IPS DF 19.7 (cell line): Measurements from ENCODE around the gene SLC38A9.
"Not testable (repeated sequence)": the region's sequence is repeated elsewhere in the genome, so short reads cannot be mapped to it uniquely, and the experiment has no call there.

ENCODE experiments used
- DNase-seq: peaks from one replicate; pipeline ENCODE4 v3.0.0-alpha.2; 2013; ENCODE audit warnings: low read depth, low spot score

The SLC38A9 gene

GRCh38 chr5:55613112-55613868 lies 98.8 kb downstream of the SLC38A9 start:
- DNase-seq = no peak

- no peak for DNase-seq
Measured at GRCh38 chr5:55610542-55610941, 101.6 kb downstream of the SLC38A9 start.

DNA sequence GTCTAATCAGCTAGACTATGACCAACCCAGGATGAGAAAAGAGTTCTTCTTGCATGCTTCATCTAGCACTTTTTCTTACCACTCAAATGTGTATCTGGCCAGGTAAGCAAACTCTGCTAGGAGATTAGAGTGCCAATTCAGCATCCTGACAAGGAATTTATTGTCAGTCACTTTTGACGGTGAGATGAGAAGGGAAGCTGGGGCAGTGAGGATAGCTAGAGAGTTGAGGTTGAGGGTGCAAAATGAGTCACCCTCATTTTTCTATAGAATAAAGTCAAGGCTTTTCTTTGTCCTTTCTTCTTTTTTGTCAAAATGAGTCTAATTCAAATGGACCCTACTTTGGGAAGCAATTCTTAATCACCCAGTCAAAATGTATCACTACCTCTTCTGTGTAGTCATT lies 102.7 kb downstream of the SLC38A9 start:
- no peak for DNase-seq

DNA sequence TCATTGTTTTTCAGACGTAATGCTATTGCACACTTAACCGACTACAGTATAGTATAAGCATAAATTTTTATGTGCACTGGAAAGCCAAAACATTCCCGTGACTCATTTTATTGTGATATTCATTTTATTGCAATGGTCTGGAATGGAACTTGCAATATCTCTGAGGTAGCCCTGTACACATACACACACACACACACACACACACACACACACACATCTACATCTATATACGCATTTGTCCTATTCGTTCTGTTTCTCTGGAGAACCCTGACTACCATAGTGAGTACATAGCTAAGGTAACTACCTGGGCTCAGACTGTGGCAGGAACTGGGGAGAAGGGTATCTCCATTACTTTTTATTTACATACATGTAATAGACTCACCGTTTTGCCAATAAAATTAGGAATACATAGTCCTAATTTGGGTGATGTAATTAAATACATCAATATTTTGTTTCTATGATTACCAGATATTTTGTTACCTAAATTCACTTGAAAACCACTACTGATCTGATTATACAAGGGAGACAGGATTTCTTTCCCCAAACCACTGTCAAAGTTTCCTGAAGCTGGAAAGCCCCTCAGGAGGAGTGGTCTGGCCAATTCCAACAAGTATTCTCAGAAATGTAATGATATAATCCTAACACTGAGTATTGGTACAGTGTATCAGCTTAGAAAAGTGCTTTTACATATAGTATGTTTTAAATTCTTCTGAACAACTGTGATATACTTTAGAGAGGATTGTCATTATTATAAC lies 103.4 kb downstream of the SLC38A9 start:
- no peak for DNase-seq

DNA sequence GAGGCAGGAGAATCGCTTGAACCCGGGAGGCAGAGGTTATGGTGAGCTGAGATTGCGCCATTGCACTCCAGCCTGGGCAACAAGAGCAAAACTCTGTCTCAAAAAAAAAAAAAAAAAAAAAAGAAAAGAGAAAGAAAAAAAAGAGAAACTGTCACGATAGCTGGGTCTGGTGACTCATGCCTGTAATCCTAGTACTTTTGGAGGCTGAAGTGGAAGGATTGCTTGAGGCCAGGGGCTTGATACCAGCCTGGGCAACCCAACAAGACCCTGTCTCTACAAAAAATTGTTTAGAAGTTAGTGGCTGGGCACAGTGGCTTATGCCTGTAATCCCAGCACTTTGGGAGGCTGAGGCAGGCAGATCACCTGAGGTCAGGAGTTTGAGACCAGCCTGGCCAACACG lies 104.8 kb downstream of the SLC38A9 start:
- not testable (repeated sequence) for DNase-seq

DNA sequence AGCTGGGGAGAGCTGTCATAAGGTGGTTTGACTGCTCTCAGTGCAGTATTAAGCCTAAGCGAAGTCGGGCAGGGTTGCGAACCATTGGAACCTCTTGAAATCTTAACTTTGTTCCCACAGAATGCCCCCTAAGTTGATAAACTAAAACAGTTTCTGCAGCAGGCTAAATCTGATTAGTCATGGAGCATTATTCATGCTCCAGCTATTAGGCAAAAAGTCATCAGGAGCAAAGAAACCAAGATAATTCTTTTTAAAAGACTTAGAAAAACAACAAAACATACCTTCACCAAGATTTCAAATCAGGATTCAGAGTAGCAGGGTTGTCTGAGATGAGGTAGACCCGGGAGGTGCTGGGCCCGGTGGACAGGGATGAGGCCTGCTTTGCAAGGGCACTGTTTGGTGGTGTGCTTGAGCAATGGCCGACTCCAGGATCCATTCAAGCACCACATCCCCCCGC lies 107.5 kb downstream of the SLC38A9 start:
- DNase-seq = no peak

GRCh38 chr5:55603922-55604321 lies 108.2 kb downstream of the SLC38A9 start:
- DNase-seq = no peak

DNA sequence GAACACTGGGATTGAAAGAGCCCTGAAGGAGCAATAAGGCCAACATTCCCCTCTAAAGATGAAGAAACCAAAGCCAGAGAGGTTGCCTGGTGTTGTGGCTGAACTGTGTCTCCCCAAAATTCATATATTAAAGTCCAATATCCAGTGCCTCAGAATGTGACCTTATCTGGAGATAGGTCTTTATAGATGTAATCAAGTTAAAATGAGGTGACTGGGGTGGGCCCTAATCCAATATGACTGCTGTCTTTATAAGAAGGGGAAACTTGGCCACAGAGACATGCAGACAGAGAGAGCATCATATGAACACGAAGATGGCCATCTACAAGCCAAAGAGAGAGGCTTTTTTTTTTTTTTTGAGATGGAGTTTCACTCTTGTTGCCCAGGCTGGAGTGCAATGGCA lies 110.5 kb downstream of the SLC38A9 start:
- no peak for DNase-seq

DNA sequence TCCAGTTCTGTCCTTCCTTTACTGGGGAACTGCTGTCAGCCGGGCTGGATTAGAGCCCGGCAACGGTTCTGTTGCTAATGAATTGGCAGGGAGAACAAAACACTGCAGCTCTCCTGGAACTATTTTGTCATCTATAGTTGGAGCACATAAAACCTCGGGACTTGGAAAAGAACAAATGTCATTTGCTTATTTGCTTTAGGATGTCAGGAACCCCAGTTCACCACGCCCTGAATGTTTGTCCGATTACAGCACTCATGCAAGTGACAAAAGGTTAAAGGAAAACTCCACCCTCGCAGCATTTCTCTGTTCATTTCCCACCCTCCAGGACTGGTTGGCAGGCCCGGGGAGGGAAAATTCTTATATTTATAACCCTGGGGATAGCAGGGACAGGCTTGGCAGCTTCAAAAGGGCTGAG lies 110.9 kb downstream of the SLC38A9 start:
- DNase-seq = no peak

- no peak for DNase-seq
Measured at GRCh38 chr5:55600497-55601203, 111.5 kb downstream of the SLC38A9 start.

DNA sequence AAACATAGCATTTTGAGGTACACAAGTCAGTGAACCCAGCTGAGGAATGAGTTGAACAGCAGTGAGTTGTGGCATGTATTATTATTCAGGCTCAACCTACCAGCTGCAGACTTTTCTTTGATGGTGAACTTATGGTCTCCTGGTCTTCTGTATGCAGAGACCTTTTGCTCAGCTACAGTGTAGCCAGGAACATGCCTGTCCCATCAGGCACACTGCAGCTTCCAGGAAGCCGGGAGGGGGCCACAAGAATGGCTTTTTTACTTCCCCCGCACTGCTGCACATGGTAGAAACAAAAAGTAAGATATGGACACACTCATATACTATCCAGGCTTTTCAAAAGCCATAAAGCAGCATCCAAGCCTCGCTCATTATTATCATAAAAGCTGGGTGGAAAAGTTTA lies 112.0 kb downstream of the SLC38A9 start:
- no peak for DNase-seq

- no peak for DNase-seq
Measured at GRCh38 chr5:55599148-55600050, 112.7 kb downstream of the SLC38A9 start.

DNA sequence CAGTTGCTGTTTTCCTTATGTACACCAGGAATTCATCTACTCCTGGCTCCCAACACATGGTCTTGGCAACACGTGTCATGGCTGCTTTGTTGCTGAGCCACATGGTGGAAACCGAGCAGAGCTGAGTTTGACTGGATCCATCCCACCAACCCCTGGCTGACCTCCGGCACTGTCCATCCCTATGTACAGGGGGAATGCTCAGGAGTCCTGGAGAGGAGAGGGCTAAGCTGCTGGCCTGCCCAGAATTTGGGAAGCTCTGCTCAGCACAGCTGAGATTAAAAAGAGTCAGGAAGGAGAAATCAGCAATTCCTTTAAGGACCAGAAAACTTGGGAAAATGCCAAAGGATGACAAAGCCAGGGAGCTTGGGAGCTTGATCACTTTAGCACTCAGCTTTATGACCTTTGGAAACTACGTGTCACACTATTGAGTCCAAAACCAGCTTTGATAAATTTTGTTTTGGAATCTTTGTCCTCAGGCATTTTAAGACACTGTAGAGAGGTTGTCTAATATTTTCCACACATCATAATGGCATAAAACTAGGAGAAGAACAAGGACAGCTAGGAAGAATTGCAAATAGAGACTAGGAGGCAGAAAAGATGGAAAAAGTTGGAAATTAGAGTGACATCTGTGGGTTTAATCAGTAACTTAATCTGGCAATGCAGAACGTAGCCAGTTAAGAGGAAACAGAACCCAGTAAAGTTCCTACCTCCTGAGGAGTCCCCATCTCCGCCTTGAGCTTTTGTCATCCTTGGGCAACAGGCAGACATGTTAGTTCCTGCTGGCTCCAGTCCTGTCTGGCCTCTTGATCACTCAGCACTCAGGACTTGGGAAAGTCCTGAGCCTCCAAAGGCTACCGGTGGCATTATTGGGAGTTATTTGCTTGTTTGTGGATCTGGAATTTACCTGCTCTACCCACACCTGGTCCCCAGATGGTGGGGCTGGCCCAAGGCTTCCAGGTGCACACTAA lies 114.8 kb downstream of the SLC38A9 start:
- DNase-seq = no peak

DNA sequence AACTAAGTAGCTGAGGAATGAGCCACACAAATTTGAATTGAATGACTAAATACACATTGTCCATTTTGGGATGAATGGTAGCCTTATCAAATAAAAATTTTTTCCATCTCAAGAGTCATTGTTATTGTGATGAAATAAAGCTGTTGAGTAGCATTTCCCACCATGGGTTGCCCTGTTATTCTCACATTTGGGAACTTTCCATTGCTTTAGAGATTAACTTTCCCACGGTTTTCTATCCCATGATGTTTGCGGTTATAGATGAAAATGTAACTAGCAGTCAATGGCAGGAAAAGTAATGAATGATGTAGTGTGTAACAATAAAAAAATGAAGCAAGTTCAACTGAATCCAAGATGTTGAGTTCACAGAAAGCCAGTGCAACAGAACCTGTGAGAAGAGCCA lies 117.5 kb downstream of the SLC38A9 start:
- no peak for DNase-seq

GRCh38 chr5:55593115-55593472 lies 119.0 kb downstream of the SLC38A9 start:
- no peak for DNase-seq

- no peak for DNase-seq
Measured at GRCh38 chr5:55592388-55593114, 119.6 kb downstream of the SLC38A9 start.

DNA sequence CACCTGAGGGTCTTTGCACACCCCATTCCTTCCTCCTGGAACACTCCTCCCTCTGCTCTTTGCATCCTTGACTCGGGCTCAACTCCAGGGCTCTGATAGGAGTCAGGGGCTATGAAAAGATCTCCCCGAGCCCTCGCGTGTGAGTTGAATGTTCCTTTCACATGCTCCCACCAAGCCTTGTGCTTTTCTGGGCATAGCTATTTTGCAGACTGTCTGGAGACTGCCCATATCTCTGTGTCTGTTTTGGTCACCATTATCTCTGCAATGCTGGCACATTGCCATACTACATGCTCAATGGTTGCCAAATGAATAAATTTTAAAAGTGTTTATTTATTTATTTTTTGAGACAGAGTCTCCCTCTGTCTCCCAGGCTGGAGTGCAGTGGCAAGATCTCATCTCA lies 120.4 kb downstream of the SLC38A9 start:
- no peak for DNase-seq

DNA sequence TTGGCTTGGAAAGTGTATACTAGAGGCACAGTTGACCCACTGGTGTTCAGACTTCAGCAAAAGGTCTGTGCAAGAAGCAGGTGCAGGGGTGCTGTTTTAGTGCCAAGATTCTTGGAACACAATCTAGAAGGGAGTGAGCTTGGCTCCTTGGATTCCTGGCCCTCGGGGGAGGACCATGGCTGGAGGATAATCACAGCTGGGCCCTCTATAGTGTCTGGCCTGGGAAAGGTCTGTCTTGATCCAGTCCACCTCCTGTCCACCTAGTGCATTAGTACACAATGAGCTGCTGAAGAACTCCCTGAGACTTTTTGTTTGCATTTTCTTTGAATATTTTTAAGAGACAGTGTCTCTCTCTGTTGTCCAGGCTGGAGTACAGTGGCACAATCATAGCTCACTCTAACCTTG lies 126.9 kb downstream of the SLC38A9 start:
- DNase-seq = no peak

DNA sequence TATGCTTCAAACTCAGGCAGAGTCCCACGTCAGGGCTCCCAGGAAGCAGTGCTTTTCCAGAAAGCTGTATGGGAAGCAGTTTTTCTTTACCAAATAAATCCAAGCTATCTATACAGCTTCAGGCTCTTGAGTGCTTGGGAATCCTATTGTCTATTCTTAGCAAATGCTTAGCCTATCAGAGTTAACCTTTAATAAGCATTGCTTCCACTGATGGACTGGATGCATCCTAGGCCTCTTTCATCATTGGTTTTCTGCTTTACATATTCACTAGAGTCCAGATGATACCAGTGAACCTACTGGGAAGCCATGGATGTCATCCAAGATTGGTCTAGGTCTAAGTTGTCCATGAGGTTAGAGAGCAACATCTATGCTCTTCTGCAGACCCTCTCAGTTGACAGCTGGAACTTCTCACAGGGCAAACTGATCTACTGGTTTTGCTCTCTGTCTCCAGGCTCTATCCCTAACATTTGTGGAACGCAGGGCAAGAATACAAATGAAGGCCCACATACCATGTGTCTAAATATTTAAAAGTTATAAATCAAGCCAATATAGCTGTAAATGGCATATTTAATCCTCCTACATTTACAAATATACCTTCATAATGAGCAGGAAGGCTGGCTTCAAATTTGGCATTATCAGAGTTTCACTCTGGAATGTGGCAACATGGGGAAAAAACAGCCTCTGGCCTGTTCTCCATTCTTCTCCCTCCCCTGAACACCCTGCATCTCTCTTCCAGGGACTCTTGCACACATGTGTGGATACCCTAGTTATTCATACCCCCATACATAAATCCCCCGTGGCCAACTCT lies 127.5 kb downstream of the SLC38A9 start:
- no peak for DNase-seq
